ENCODE results near the gene TBC1D12.
"Not testable (repeated sequence)": the region's sequence is repeated elsewhere in the genome, so short reads cannot be mapped to it uniquely, and the experiment has no call there.

Gene TBC1D12

GRCh38 chr10:94402204-94402842 is at the start of gene TBC1D12:
TSS of gene TBC1D12 (plus strand) at chr10:94402541. CDS start at chr10:94402614, 73 bp downstream.
- peak in 2 of 3 donors; percentile 8 to 18 for DNase-seq (ENCODE audit: low read depth in 3 of 3)

GRCh38 chr10:94353336-94353735 is 49.0 kb upstream of the TBC1D12 start:
- DNase-seq (ENCODE audit: low read depth in 3 of 3), result no peak

DNA sequence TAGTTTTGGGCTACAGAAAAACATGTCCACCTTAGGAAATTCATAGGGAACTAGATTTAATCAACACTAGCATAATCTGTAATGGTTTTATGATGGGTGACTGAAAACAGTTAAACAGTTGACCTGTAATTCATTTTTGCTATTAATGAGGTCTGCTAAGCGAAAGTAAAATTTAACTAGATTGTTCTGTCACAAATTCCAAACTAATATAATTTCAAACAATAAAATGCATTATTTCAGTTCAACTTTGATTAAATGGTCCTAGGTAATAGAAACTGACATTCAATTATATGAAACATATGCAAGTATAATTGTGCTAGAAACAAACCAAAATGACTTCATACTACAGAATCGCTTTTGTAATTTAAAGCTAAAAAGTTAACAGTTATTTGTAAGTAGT is 46.5 kb upstream of the TBC1D12 start:
- no peak for DNase-seq (ENCODE audit: low read depth in 3 of 3)

DNA sequence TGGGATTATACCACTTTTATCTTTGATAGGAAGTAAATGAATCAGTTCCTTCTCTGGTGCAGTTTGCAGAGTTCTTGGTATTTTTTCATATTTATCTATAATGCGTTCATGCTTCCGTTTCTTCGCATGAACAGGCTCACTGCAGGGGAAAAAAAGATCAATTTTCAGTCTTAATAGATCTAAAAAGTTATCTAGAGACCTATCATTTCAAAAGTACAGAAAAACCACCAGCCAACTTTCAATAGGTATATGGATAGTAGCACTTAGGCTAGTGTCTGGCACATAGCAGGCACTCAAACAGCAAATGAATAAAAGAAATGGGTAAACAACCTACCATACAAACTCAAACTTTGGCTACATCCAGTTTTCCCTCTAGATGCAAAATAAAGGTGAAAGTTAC is 45.1 kb upstream of the TBC1D12 start:
- DNase-seq (ENCODE audit: low read depth in 3 of 3), result no peak

DNA sequence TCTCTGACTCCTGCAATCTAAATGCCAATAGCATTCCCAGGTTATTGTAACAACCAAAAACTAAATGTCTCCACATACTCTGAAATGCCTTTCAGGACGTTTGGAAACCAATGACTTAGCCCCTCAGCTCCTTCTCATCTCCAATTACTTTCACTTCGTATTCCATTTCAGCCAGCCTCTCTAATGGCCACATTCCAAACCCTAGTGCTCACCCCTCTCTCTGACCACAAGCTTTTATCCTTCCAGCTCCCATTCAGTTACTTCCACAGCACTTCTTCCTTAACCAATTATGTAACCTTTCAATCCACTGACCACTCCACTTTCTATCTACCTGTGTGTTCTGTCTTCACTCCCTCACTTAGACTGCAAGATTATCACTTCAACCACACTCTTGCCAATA is 43.9 kb upstream of the TBC1D12 start:
- no peak for DNase-seq (ENCODE audit: low read depth in 3 of 3)

- no peak for DNase-seq (ENCODE audit: low read depth in 3 of 3)
Measured at GRCh38 chr10:94361171-94361794, 41.1 kb upstream of the TBC1D12 start.

DNA sequence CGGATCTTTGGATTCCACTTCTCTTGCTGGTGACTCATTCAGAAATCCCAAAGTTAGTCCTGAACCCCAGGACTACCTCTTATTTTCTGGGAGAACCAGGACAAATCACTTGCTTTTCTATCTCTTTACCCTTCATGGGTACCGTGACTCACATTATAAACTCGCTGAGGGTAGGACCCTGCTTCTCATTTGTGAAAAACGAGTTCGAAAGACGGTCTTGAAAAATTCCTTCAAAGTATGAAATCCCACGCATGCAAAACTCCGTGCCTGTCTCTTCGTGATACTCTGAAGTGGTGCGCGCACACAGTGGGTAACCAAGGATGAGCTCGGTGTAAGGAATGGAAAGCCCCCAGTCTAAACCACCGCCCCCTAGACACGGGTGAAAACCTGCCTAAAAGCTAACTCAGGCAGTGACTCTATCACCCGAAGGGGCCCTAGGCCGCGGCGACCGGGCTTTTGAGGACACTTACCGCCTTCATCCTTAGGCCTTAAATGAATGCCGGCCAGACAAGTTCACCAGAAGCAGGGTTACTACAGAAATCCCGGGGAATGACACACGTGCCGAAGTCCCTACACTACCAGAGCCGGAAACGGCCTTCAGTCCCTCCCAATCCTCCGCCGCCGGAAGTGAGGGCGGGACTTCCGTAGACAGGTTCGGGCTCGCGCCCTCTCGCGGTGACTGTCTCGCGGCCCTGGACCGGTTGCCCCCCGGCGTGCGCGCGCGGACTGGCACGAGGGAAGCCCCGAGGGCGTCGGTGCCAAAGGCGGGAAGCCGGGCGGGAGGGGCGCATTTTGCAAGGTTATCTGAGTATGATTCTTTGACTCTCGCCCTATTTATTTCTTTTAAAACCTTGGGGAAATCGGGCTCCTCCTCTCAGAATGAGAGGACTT is 39.7 kb upstream of the TBC1D12 start, which contains the start of gene NOC3L:
Gene NOC3L, minus strand, starts transcription at position 580 of the 891 bp plus-strand sequence. Its CDS starts 101 bp downstream, at position 479.
- peak; percentile 88 to 94 (median 93) for DNase-seq (ENCODE audit: low read depth in 3 of 3)

DNA sequence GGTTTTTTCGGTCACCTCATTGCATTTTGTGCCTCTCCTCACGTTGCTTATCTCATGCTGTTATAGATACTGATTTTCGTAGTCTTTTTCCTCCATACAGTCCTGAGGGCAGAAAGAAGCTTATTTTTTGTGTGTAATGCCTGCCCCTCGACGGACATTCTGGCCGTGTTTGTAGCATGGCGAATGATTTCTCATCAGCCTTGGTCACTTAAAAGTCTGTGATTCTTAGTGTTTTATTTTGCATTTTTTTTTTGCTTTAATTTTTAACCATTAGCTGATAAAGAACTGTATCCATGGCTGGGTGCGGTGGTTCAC is 39.1 kb upstream of the TBC1D12 start:
- DNase-seq (ENCODE audit: low read depth in 3 of 3), result no peak

DNA sequence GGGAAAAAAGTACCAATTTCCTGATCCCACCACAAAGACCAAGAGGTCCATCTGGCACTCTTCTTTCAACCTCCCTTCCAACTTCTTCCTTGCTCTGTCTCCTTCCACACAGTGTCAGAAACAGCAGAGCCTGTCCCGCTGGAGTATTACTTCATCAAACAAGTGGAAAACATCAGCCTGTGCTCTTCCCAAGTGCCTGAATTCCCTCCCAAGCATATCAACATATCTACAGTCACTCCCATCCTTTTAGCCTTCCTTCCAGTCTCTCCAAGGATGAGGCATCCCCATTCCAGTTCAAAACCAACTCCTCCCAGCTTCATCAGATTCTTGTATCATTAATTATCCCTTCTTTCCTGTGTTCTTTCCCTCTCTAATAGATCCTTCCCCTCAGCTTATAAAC is 37.9 kb upstream of the TBC1D12 start:
- no peak for DNase-seq (ENCODE audit: low read depth in 3 of 3)

DNA sequence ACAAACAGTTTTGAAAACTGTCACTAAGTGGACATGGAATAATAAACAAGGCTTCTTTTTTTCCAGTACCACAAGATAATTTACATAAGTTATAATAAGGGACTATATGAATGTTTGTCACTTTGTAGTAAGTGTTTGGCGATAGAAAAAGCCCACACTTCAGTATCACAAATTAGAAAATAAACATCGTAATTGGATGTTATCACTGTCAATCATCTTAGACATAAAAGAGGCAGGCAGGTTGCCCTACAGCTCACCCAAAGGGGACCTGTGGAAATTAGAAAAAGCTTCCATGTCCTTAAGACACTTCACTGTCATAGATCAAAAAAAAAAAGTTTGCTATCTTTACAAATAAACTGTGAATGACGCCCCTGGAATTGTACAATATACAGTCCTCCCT is 36.0 kb upstream of the TBC1D12 start:
- no peak for DNase-seq (ENCODE audit: low read depth in 3 of 3)

DNA sequence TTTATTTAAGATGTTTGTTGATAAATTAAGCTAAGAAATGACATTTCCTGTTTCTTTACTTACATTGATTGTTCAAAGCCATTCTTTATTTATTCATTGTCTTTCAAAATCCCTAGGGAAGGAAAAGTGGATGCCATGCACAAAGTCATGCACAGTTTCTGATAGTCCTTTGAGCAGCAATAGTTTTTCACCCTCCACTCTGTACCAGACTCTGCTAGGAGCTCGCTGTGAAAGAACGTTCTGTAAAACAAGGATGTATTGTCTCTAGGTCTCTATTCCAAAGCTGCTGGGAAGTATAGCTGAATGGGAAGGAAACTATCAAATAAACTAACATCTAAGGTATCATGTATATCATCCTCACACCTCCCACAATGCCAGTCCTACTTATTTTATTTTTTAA is 31.8 kb upstream of the TBC1D12 start:
- DNase-seq (ENCODE audit: low read depth in 3 of 3), result no peak

DNA sequence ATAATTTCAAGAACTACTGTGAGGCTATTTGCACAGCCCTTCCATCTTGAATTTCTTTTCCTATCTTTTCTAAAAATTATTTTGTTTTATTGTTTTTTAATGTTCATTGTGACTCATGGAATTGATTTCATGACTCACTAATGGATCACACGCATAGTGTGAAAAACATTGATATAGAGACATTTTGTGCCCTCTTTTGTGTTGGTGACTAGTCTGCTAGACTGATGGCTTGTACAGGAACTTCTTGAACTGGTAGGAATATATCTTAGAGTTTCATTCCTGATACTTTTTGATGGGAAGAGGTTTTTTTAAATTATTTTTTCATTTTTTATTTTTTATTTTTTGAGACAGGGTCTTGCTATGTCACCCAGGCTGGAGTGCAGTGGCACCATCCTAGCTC is 27.0 kb upstream of the TBC1D12 start:
- no peak for DNase-seq (ENCODE audit: low read depth in 3 of 3)

DNA sequence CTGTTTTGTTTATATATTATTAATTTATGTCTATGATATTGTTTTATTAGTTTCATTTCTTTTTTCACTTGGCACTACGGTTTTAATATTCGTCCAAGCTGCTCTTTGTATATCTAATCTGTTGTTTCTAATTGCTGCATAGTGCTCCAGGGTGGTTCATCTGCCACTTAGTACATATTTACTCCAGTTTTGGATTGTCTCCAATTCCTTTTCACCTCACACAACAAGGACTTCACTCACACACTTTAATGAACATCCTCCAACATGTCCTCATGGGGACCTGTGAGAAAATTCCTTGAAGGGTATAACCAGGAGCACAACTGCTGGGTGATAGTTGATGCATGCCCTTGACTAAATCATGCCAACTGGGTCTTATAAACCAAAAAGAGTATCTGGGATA is 25.5 kb upstream of the TBC1D12 start:
- no peak for DNase-seq (ENCODE audit: low read depth in 3 of 3)

- no peak for DNase-seq (ENCODE audit: low read depth in 3 of 3)
Measured at GRCh38 chr10:94383530-94383929, 18.8 kb upstream of the TBC1D12 start.

- DNase-seq (ENCODE audit: low read depth in 3 of 3), result not testable (repeated sequence)
Measured at GRCh38 chr10:94385733-94386132, 16.6 kb upstream of the TBC1D12 start.

- not testable (repeated sequence) for DNase-seq (ENCODE audit: low read depth in 3 of 3)
Measured at GRCh38 chr10:94392117-94392516, 10.2 kb upstream of the TBC1D12 start.

DNA sequence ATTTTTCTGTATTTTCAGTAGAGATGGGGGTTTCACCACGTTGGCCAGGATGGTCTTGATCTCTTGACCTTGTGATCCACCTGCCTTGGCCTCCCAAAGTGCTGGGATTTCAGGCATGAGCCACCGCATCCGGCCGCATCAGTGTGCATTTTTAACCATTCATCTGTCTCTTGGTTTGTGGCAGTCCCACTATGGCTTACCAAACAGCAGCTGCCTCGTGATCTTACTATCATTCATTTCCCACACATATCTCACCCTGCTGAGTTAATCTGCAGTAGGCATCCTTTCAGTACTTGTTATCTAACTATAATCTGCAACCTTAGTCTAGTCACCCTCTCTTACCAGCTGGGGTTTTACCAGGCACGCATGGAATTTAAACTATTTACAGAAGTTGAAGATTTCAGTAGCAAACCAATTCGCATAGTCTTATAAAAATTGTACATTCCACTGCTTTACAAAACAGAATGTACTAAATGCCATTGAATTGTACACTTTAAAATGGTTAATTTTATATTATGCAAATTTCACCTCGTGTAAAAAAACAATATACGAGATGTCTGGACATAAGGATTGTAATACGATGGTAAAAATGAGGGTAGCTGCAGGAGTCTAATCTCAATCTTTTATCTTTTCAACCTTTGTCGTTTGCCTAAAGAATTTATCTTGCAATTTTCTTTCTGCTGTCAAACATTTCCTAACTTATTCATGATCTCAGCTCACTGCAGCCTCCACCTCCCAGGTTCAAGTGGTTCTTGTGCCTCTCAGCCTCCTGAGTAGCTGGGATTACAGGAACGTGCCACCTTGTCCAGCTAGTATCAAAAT is 4.6 kb upstream of the TBC1D12 start:
- no peak for DNase-seq (ENCODE audit: low read depth in 3 of 3)

- DNase-seq (ENCODE audit: low read depth in 3 of 3), result no peak
Measured at GRCh38 chr10:94398762-94399161, 3.6 kb upstream of the TBC1D12 start.

- DNase-seq (ENCODE audit: low read depth in 3 of 3), result peak in 1 of 3 donors; percentile 0
Measured at GRCh38 chr10:94402843-94403379, 570 bp downstream of the TBC1D12 start.

DNA sequence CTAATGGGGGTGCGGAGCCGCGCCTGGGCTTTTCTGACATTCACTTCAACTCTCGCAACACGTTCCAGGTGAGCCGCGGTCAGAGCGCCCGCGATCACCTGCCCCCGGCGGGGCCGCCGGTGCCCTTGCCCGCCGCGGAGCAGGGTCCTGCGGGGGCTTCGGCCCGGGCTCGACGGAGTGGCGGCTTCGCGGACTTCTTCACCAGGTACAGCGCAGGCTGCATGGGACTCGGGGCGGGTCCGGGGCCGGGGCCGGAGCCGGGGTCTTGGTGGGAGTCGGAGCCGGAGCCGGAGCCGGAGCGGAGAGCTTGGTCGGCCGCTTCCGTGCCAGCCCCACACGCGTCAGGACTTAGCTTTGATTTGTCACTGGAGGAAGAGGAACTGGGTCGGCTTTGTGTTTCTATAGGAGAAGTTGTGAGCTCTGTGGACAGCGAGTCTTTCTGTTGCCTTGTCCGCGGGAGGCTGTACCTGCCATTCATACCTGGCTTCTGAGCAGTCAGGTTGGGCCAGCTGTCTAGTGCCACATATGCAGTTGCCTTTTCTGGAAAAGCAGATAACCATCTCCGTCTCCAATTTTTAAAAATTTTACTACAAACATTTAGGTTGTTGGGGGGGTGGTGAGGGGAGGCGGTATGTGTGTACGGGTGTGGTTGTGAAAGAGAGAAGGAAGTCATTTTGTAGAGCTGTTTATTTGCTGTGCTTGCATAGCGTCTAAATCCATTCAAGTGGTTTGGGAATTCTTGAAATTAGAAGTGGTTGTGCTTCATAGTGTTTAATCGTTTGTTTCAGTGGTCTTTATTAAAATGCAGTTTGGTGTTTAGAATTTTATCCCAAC is 1.3 kb downstream of the TBC1D12 start:
- DNase-seq (ENCODE audit: low read depth in 3 of 3), result peak in 1 of 3 donors; percentile 4

DNA sequence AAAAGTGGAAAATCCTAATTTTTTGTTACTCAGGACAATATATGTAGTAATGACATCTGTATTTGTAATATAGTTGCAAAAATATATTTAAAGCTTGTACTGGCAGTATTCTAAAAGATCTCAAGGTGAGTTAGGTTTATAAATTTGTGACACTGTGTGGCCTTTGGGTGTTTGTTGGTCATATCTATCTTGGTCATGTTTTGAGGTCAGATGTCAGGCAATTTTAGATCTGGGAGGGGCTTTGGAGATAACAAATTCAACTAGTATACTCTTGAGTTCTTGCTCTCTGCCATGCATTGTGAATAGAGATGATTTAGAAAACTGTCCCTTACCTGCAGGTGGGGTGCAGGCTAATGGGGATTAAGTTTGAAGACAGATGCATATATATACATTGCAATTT is 3.1 kb downstream of the TBC1D12 start:
- no peak for DNase-seq (ENCODE audit: low read depth in 3 of 3)
